ENCODE data around the gene TRIM33. TPM values are rescaled to one million over a fixed set of nuclear protein-coding genes. Genes with fewer than 3 reads are reported as not detected.

TRIM33 gene
- total and polyA plus RNA-seq, 10 of the 15 experiments (the other 5 are each of a cell fraction or from before 2014, with no cell fraction given) = 9.0 to 40.3 (median 22.0) TPM

- Histone ChIP-seq H3K4me2 (ENCODE audit: control insufficient read depth, insufficient read depth) (no peak overlapping the region), H2AFZ (ENCODE audit: control insufficient read depth, low read depth, low read length) (no peak overlapping the region), H4K20me1 (ENCODE audit: control insufficient read depth, insufficient read depth) (no peaks in the 10 kb centered on the region), H3K4me1 (ENCODE audit: control insufficient read depth, insufficient read depth, low read length) (peaks cover 6% of the 10 kb centered on the region; the same call in 1 of the 2 replicates), H3K36me3 (ENCODE audit: control insufficient read depth in 2 of 2, insufficient read depth in 2 of 2, low read length in 1 of 2) (no peaks in the 10 kb centered on the region), H3K9ac (ENCODE audit: control insufficient read depth, insufficient read depth, low read length) (no peak overlapping the region), H3K4me3 (no peak overlapping the region), H3K9me3 (replicated peaks; ENCODE audit: control insufficient read depth, insufficient read depth, low read length) (no peaks in the 10 kb centered on the region), H3K27me3 (replicated peaks in 1 of 2; ENCODE audit: control insufficient read depth in 2 of 2, insufficient read depth in 2 of 2, low read length in 1 of 2) (no peaks in the 10 kb centered on the region), H3K79me2 (ENCODE audit: control insufficient read depth, insufficient read depth, low read length) (no peaks in the 10 kb centered on the region), H3K27ac (ENCODE audit: control insufficient read depth, insufficient read depth) (no peak overlapping the region)
- no TSS peak for BruUV-seq (replicated peaks)
- CTCF ChIA-PET = no interaction called here
- RAD21 ChIA-PET (ENCODE audit: unreplicated experiment) = no interaction called here
- in situ Hi-C loops (cut with MboI) (no loop called here), intact Hi-C loops (cut with micrococcal nuclease; ENCODE audit: unreplicated experiment) (no loop called here)
- FAIRE-seq (no peak), ATAC-seq (no peak), DNase-seq (ENCODE audit: low read depth, low spot score) (no peak)
- SMC1A ChIA-PET (ENCODE audit: uncharacterized antibody, unreplicated experiment) = interaction anchor here (0.7 kb wide), 1 partner anchor 431 kb away, joined by 3 read pairs; no protein-coding TSS in a partner anchor
- POLR2A ChIA-PET = no interaction called here
- WGBS (ENCODE audit: insufficient coverage, insufficient replicate concordance, low lambda C conversion rate, missing lambda C conversion rate) = 26% methylated on average over 10 of the region's 10 CpGs
- TF ChIP-seq MTA3 (IDR thresholded peaks at IDR 0.05; ENCODE audit: borderline replicate concordance, low read length) (no peak), SUPT20H (IDR thresholded peaks at IDR 0.05; ENCODE audit: borderline replicate concordance, control insufficient read depth, low read depth, low read length) (no peak), MEF2B (IDR thresholded peaks at IDR 0.05; ENCODE audit: partially characterized antibody, poor library complexity, severe bottlenecking) (no peak), SMAD1 (IDR thresholded peaks at IDR 0.05; ENCODE audit: low read depth, partially characterized antibody) (no peak), SIN3A (IDR thresholded peaks at IDR 0.05; ENCODE audit: low read depth, low read length) (no peak), TARDBP (IDR thresholded peaks at IDR 0.05; ENCODE audit: borderline replicate concordance) (no peak), ZBTB11 (CRISPR knock-in tag; IDR thresholded peaks at IDR 0.05) (no peak), ZSCAN29 (IDR thresholded peaks at IDR 0.05) (no peak), ZNF384 (IDR thresholded peaks at IDR 0.05; ENCODE audit: borderline replicate concordance, low read depth, low read length) (no peak), ZBTB4 (CRISPR knock-in tag; IDR thresholded peaks at IDR 0.05) (no peak), MYC (IDR thresholded peaks at IDR 0.05; ENCODE audit: insufficient read depth, insufficient read length, insufficient replicate concordance, low read length, severe bottlenecking) (no peak), BCL11A (IDR thresholded peaks at IDR 0.05; ENCODE audit: low read depth, low read length) (no peak), ZNF592 (IDR thresholded peaks at IDR 0.05) (no peak)
These were observed 160.1 kb downstream of the TRIM33 start for GRCh38 chr1:114350731-114351445.
